GM12878 (cell line): ENCODE measurements around the gene ZDHHC3. TPM values are rescaled to one million over a fixed set of nuclear protein-coding genes. Genes with fewer than 3 reads are reported as not detected.
A peak's percentile ranks its signal among the peaks of the same experiment; 100 is the strongest.

Source experiments
- BCLAF1 ChIP-seq: fragments of 450-650 bp; IDR thresholded peaks from 2 replicates; pipeline ENCODE4 v1.6.1; 2017; ENCODE audit warnings: antibody characterized with exemption, mild to moderate bottlenecking, moderate library complexity
- IKZF1 ChIP-seq: fragments of 450-650 bp; conservative IDR thresholded peaks from 2 replicates; pipeline ENCODE4 v1.6.1; 2017; ENCODE audit warnings: antibody characterized with exemption, mild to moderate bottlenecking
- KDM1A ChIP-seq: fragments of 200-600 bp; sonication (generic); IDR thresholded peaks from 2 replicates; pipeline ENCODE4 v1.6.1; 2016; ENCODE audit warnings: borderline replicate concordance
- MAX ChIP-seq: IDR thresholded peaks from 2 replicates; pipeline ENCODE4 v1.6.1; 2012; ENCODE audit warnings: low read depth, low read length, improper control_type of control experiment
- MEF2A ChIP-seq: IDR thresholded peaks from 2 replicates; pipeline ENCODE4 v1.6.1; 2011; ENCODE audit warnings: low read depth, mild to moderate bottlenecking, low read length, moderate library complexity; ENCODE audit not compliant: insufficient read depth
- MTA2 ChIP-seq: fragments of 450-650 bp; IDR thresholded peaks from 2 replicates; pipeline ENCODE4 v1.6.1; 2016; ENCODE audit warnings: low read depth, mild to moderate bottlenecking, moderate library complexity
- MXI1 ChIP-seq: fragments of 150-350 bp; IDR thresholded peaks from 2 replicates; pipeline ENCODE4 v1.6.1; 2011; ENCODE audit warnings: low read depth, mild to moderate bottlenecking, inconsistent platforms, low read length, improper control_type of control experiment
- NR2C2 ChIP-seq: IDR thresholded peaks from 2 replicates; pipeline ENCODE4 v1.6.1; 2011; ENCODE audit warnings: borderline replicate concordance, low read depth; ENCODE audit not compliant: control insufficient read depth, insufficient read length
- PAX8 ChIP-seq: fragments of 450-650 bp; IDR thresholded peaks from 2 replicates; pipeline ENCODE4 v1.6.1; 2017; ENCODE audit warnings: mild to moderate bottlenecking, moderate library complexity
- RBBP5 ChIP-seq: fragments of 200-600 bp; sonication (generic); conservative IDR thresholded peaks from 2 replicates; pipeline ENCODE4 v1.6.1; 2016
- RFX5 ChIP-seq: IDR thresholded peaks from 2 replicates; pipeline ENCODE4 v1.6.1; 2011; ENCODE audit warnings: low read depth, low read length, improper control_type of control experiment
- RUNX3 ChIP-seq: IDR thresholded peaks from 2 replicates; pipeline ENCODE4 v1.6.1; 2012; ENCODE audit warnings: low read length, inconsistent platforms
- SMAD5 ChIP-seq: IDR thresholded peaks from 2 replicates; pipeline ENCODE4 v1.6.1; 2016; ENCODE audit warnings: antibody characterized with exemption, low read depth
- SMC3 ChIP-seq: IDR thresholded peaks from 2 replicates; pipeline ENCODE4 v1.6.1; 2011; ENCODE audit warnings: low read length, improper control_type of control experiment, borderline replicate concordance
- SPI1 ChIP-seq: IDR thresholded peaks from 2 replicates; pipeline ENCODE4 v1.6.1; 2011; ENCODE audit warnings: low read depth, mild to moderate bottlenecking, low read length, moderate library complexity, borderline replicate concordance; ENCODE audit not compliant: insufficient read depth
- ZNF622 ChIP-seq: fragments of 450-650 bp; IDR thresholded peaks from 2 replicates; pipeline ENCODE4 v1.6.1; 2017; ENCODE audit warnings: mild to moderate bottlenecking, inconsistent platforms
- polyA plus RNA-seq, 11 experiments: library from polyadenylated mRNA; depleted of rRNA in 4 of 11; unstranded in 6 of 11; stranded (reverse) in 5 of 11; fragments of >200 nt; fragmentation: Nextera tagmentation in 4 of 11; fragmentation: Illumina TruSeq in 1 of 11; extraction: Ambion mirVana in 4 of 11; extraction: Trizol in 1 of 11; gene quantifications; 1 replicate in 1 of 11; 2 replicates in 10 of 11; pipeline versions ENCODE4 v1.2.1 to v1.2.3, GENCODE V29; 2011 to 2016; ENCODE audit warnings: inconsistent platforms in 2 of 11, missing spikeins in 2 of 11, low read depth in 1 of 11
- total RNA-seq, 4 experiments: library from RNA; depleted of rRNA in 3 of 4; stranded (reverse); fragments of >200 nt in 3 of 4; fragmentation: Illumina TruSeq in 1 of 4; extraction: Trizol in 1 of 4; gene quantifications; 2 replicates each; pipeline versions ENCODE4 v1.2.1 to v1.2.3, GENCODE V29; 2013 to 2021
- TF ChIP-seq, protein P1 (sequence below): fragments of 450-650 bp; formaldehyde crosslinking; IDR thresholded peaks from 2 replicates; pipeline ENCODE4 v1.5.0; 2022; ENCODE audit warnings: mild to moderate bottlenecking, missing genetic modification characterization
- TF ChIP-seq, protein P2 (sequence below): fragments of 450-650 bp; IDR thresholded peaks from 2 replicates; pipeline ENCODE4 v1.6.1; 2017; ENCODE audit warnings: mild to moderate bottlenecking

Gene ZDHHC3
- total and polyA plus RNA-seq, 10 of the 15 experiments (the other 5 are each of a cell fraction or from before 2014, with no cell fraction given): 6.8 to 79.1 (median 40.8) TPM

GRCh38 chr3:44982817-44983216 is 6.8 kb upstream of the ZDHHC3 start (continued):
- no peak for TF ChIP-seq BCLAF1
- TF ChIP-seq RFX5: no peak
- no peak for TF ChIP-seq RBBP5
- TF ChIP-seq NR2C2: no peak
- peak; percentile 72 for TF ChIP-seq IKZF1
- peak; percentile 48; the same call in 1 of the 2 replicates for TF ChIP-seq SPI1
- no peak for TF ChIP-seq RUNX3
- no peak for TF ChIP-seq ZNF622
- TF ChIP-seq KDM1A: no peak
- no peak for TF ChIP-seq SMAD5
- TF ChIP-seq, protein P1, sequence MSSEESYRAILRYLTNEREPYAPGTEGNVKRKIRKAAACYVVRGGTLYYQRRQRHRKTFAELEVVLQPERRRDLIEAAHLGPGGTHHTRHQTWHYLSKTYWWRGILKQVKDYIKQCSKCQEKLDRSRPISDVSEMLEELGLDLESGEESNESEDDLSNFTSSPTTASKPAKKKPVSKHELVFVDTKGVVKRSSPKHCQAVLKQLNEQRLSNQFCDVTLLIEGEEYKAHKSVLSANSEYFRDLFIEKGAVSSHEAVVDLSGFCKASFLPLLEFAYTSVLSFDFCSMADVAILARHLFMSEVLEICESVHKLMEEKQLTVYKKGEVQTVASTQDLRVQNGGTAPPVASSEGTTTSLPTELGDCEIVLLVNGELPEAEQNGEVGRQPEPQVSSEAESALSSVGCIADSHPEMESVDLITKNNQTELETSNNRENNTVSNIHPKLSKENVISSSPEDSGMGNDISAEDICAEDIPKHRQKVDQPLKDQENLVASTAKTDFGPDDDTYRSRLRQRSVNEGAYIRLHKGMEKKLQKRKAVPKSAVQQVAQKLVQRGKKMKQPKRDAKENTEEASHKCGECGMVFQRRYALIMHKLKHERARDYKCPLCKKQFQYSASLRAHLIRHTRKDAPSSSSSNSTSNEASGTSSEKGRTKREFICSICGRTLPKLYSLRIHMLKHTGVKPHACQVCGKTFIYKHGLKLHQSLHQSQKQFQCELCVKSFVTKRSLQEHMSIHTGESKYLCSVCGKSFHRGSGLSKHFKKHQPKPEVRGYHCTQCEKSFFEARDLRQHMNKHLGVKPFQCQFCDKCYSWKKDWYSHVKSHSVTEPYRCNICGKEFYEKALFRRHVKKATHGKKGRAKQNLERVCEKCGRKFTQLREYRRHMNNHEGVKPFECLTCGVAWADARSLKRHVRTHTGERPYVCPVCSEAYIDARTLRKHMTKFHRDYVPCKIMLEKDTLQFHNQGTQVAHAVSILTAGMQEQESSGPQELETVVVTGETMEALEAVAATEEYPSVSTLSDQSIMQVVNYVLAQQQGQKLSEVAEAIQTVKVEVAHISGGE: no peak
- no peak for TF ChIP-seq PAX8
- TF ChIP-seq SMC3: no peak
- peak; percentile 76 for TF ChIP-seq MTA2
- no peak for TF ChIP-seq MAX
- no peak for TF ChIP-seq MXI1
- no peak for TF ChIP-seq MEF2A
- TF ChIP-seq, protein P2, sequence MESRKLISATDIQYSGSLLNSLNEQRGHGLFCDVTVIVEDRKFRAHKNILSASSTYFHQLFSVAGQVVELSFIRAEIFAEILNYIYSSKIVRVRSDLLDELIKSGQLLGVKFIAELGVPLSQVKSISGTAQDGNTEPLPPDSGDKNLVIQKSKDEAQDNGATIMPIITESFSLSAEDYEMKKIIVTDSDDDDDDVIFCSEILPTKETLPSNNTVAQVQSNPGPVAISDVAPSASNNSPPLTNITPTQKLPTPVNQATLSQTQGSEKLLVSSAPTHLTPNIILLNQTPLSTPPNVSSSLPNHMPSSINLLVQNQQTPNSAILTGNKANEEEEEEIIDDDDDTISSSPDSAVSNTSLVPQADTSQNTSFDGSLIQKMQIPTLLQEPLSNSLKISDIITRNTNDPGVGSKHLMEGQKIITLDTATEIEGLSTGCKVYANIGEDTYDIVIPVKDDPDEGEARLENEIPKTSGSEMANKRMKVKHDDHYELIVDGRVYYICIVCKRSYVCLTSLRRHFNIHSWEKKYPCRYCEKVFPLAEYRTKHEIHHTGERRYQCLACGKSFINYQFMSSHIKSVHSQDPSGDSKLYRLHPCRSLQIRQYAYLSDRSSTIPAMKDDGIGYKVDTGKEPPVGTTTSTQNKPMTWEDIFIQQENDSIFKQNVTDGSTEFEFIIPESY: no peak
